ENCODE results near the gene ABCA12.

Gene ABCA12

GRCh38 chr2:215068399-215068798 lies 70.0 kb downstream of the ABCA12 start:
- H3K9ac ChIP-seq (ENCODE audit: low read length), result no peak overlapping the region
- H3K27ac ChIP-seq (ENCODE audit: low read depth, low read length), result no peak overlapping the region
- no peaks in the 10 kb centered on the region for H3K9me3 ChIP-seq (ENCODE audit: control insufficient read depth, insufficient read depth, low read depth, low read length)
- no peaks in the 10 kb centered on the region for H3K27me3 ChIP-seq (ENCODE audit: control insufficient read depth, insufficient read depth, low read length)
- H3K4me3 ChIP-seq (ENCODE audit: low read depth, low read length), result no peak overlapping the region
- H3K4me1 ChIP-seq (ENCODE audit: control insufficient read depth, insufficient read depth, low read length), result 0 out of 2 replicates have a peak, but pooled peaks cover under 1% of the 10 kb centered on the region
- no peaks in the 10 kb centered on the region for H3K36me3 ChIP-seq (ENCODE audit: control insufficient read depth, insufficient read depth, low read length)

- Histone ChIP-seq H3K27me3 (ENCODE audit: control insufficient read depth, insufficient read depth, low read length) (no peaks in the 10 kb centered on the region), H3K9ac (ENCODE audit: low read length) (no peak overlapping the region)
These were observed 72.3 kb downstream of the ABCA12 start for GRCh38 chr2:215066124-215066523.

GRCh38 chr2:215063526-215063925 lies 74.9 kb downstream of the ABCA12 start:
- no peak overlapping the region for H3K4me3 ChIP-seq (ENCODE audit: low read depth, low read length)
- no peak overlapping the region for H3K9ac ChIP-seq (ENCODE audit: low read length)
- no peaks in the 10 kb centered on the region for H3K36me3 ChIP-seq (ENCODE audit: control insufficient read depth, insufficient read depth, low read length)
- no peaks in the 10 kb centered on the region for H3K4me1 ChIP-seq (ENCODE audit: control insufficient read depth, insufficient read depth, low read length)
- H3K27ac ChIP-seq (ENCODE audit: low read depth, low read length), result no peak overlapping the region
- no peaks in the 10 kb centered on the region for H3K9me3 ChIP-seq (ENCODE audit: control insufficient read depth, insufficient read depth, low read depth, low read length)
- H3K27me3 ChIP-seq (ENCODE audit: control insufficient read depth, insufficient read depth, low read length), result no peaks in the 10 kb centered on the region

More at GRCh38 chr2:215066124-215066523, 72.3 kb downstream of the ABCA12 start:
- Histone ChIP-seq H3K9me3 (ENCODE audit: control insufficient read depth, insufficient read depth, low read depth, low read length) (no peaks in the 10 kb centered on the region), H3K27ac (ENCODE audit: low read depth, low read length) (no peak overlapping the region), H3K4me1 (ENCODE audit: control insufficient read depth, insufficient read depth, low read length) (no peaks in the 10 kb centered on the region), H3K36me3 (ENCODE audit: control insufficient read depth, insufficient read depth, low read length) (no peaks in the 10 kb centered on the region), H3K4me3 (ENCODE audit: low read depth, low read length) (no peak overlapping the region)

- H3K4me1 ChIP-seq (ENCODE audit: control insufficient read depth, insufficient read depth, low read length), result no peaks in the 10 kb centered on the region
- no peaks in the 10 kb centered on the region for H3K27me3 ChIP-seq (ENCODE audit: control insufficient read depth, insufficient read depth, low read length)
- no peaks in the 10 kb centered on the region for H3K9me3 ChIP-seq (ENCODE audit: control insufficient read depth, insufficient read depth, low read depth, low read length)
- no peak overlapping the region for H3K27ac ChIP-seq (ENCODE audit: low read depth, low read length)
- H3K36me3 ChIP-seq (ENCODE audit: control insufficient read depth, insufficient read depth, low read length), result no peaks in the 10 kb centered on the region
- H3K9ac ChIP-seq (ENCODE audit: low read length), result no peak overlapping the region
- H3K4me3 ChIP-seq (ENCODE audit: low read depth, low read length), result no peak overlapping the region
These were observed 77.4 kb downstream of the ABCA12 start for GRCh38 chr2:215060861-215061536.

- Histone ChIP-seq H3K27ac (ENCODE audit: low read depth, low read length) (no peak overlapping the region), H3K27me3 (ENCODE audit: control insufficient read depth, insufficient read depth, low read length) (no peaks in the 10 kb centered on the region), H3K9ac (ENCODE audit: low read length) (no peak overlapping the region), H3K9me3 (ENCODE audit: control insufficient read depth, insufficient read depth, low read depth, low read length) (no peaks in the 10 kb centered on the region), H3K36me3 (ENCODE audit: control insufficient read depth, insufficient read depth, low read length) (no peaks in the 10 kb centered on the region), H3K4me1 (ENCODE audit: control insufficient read depth, insufficient read depth, low read length) (no peaks in the 10 kb centered on the region), H3K4me3 (ENCODE audit: low read depth, low read length) (no peak overlapping the region)
These were observed 78.7 kb downstream of the ABCA12 start for GRCh38 chr2:215059724-215060123.

GRCh38 chr2:215055891-215056290 lies 82.5 kb downstream of the ABCA12 start:
- H3K27me3 ChIP-seq (ENCODE audit: control insufficient read depth, insufficient read depth, low read length), result no peaks in the 10 kb centered on the region
- H3K9ac ChIP-seq (ENCODE audit: low read length), result no peak overlapping the region
- no peaks in the 10 kb centered on the region for H3K9me3 ChIP-seq (ENCODE audit: control insufficient read depth, insufficient read depth, low read depth, low read length)
- no peak overlapping the region for H3K27ac ChIP-seq (ENCODE audit: low read depth, low read length)
- H3K4me3 ChIP-seq (ENCODE audit: low read depth, low read length), result no peak overlapping the region
- H3K4me1 ChIP-seq (ENCODE audit: control insufficient read depth, insufficient read depth, low read length), result no peaks in the 10 kb centered on the region
- H3K36me3 ChIP-seq (ENCODE audit: control insufficient read depth, insufficient read depth, low read length), result no peaks in the 10 kb centered on the region

GRCh38 chr2:215052810-215053209 lies 85.6 kb downstream of the ABCA12 start:
- no peaks in the 10 kb centered on the region for H3K4me1 ChIP-seq (ENCODE audit: control insufficient read depth, insufficient read depth, low read length)
- H3K36me3 ChIP-seq (ENCODE audit: control insufficient read depth, insufficient read depth, low read length), result no peaks in the 10 kb centered on the region
- no peaks in the 10 kb centered on the region for H3K9me3 ChIP-seq (ENCODE audit: control insufficient read depth, insufficient read depth, low read depth, low read length)
- H3K27ac ChIP-seq (ENCODE audit: low read depth, low read length), result no peak overlapping the region
- no peak overlapping the region for H3K9ac ChIP-seq (ENCODE audit: low read length)
- H3K4me3 ChIP-seq (ENCODE audit: low read depth, low read length), result no peak overlapping the region
- H3K27me3 ChIP-seq (ENCODE audit: control insufficient read depth, insufficient read depth, low read length), result no peaks in the 10 kb centered on the region

- Histone ChIP-seq H3K27me3 (ENCODE audit: control insufficient read depth, insufficient read depth, low read length) (no peaks in the 10 kb centered on the region), H3K36me3 (ENCODE audit: control insufficient read depth, insufficient read depth, low read length) (no peaks in the 10 kb centered on the region), H3K9me3 (ENCODE audit: control insufficient read depth, insufficient read depth, low read depth, low read length) (no peaks in the 10 kb centered on the region; the same call in 1 of the 2 replicates), H3K4me3 (ENCODE audit: low read depth, low read length) (no peak overlapping the region), H3K27ac (ENCODE audit: low read depth, low read length) (no peak overlapping the region), H3K4me1 (ENCODE audit: control insufficient read depth, insufficient read depth, low read length) (no peaks in the 10 kb centered on the region), H3K9ac (ENCODE audit: low read length) (no peak overlapping the region)
These were observed 86.0 kb downstream of the ABCA12 start for GRCh38 chr2:215052404-215052803.

GRCh38 chr2:215049341-215049740 lies 89.1 kb downstream of the ABCA12 start:
- Histone ChIP-seq H3K4me3 (ENCODE audit: low read depth, low read length) (no peak overlapping the region), H3K27ac (ENCODE audit: low read depth, low read length) (no peak overlapping the region), H3K9ac (ENCODE audit: low read length) (no peak overlapping the region), H3K36me3 (ENCODE audit: control insufficient read depth, insufficient read depth, low read length) (no peaks in the 10 kb centered on the region), H3K4me1 (ENCODE audit: control insufficient read depth, insufficient read depth, low read length) (no peaks in the 10 kb centered on the region), H3K9me3 (ENCODE audit: control insufficient read depth, insufficient read depth, low read depth, low read length) (peaks cover 5% of the 10 kb centered on the region; the same call in 1 of the 2 replicates), H3K27me3 (ENCODE audit: control insufficient read depth, insufficient read depth, low read length) (no peaks in the 10 kb centered on the region)

- Histone ChIP-seq H3K4me1 (ENCODE audit: control insufficient read depth, insufficient read depth, low read length) (no peaks in the 10 kb centered on the region), H3K36me3 (ENCODE audit: control insufficient read depth, insufficient read depth, low read length) (no peaks in the 10 kb centered on the region), H3K9me3 (ENCODE audit: control insufficient read depth, insufficient read depth, low read depth, low read length) (no peaks in the 10 kb centered on the region), H3K27ac (ENCODE audit: low read depth, low read length) (no peak overlapping the region), H3K9ac (ENCODE audit: low read length) (no peak overlapping the region), H3K4me3 (ENCODE audit: low read depth, low read length) (no peak overlapping the region), H3K27me3 (ENCODE audit: control insufficient read depth, insufficient read depth, low read length) (no peaks in the 10 kb centered on the region)
These were observed 100.0 kb downstream of the ABCA12 start for GRCh38 chr2:215038421-215038820.

GRCh38 chr2:215036314-215036713 lies 102.1 kb downstream of the ABCA12 start:
- Histone ChIP-seq H3K36me3 (ENCODE audit: control insufficient read depth, insufficient read depth, low read length) (no peaks in the 10 kb centered on the region), H3K27ac (ENCODE audit: low read depth, low read length) (no peak overlapping the region), H3K27me3 (ENCODE audit: control insufficient read depth, insufficient read depth, low read length) (no peaks in the 10 kb centered on the region), H3K4me1 (ENCODE audit: control insufficient read depth, insufficient read depth, low read length) (no peaks in the 10 kb centered on the region), H3K4me3 (ENCODE audit: low read depth, low read length) (no peak overlapping the region), H3K9ac (ENCODE audit: low read length) (no peak overlapping the region), H3K9me3 (ENCODE audit: control insufficient read depth, insufficient read depth, low read depth, low read length) (no peaks in the 10 kb centered on the region)

Measured in HUES6 (cell line).